SK-N-SH (cell line): ENCODE results near the gene KLHDC3. TPM values are rescaled to one million over a fixed set of nuclear protein-coding genes. Genes with fewer than 3 reads are reported as not detected.

ENCODE experiments used
- CTCF ChIA-PET: fragments of 300-600, 350-600 bp; formaldehyde crosslinking; extraction: SDS; loops from one replicate; lab custom pipeline; 2021; lab: Yijun Ruan, JAX
- POLR2A ChIA-PET: fragments of 350-600 bp; sonication (Branson Sonifier 250); formaldehyde crosslinking; extraction: SDS; loops from one replicate; lab custom pipeline; 2020; ENCODE audit warnings: antibody characterized with exemption, inconsistent platforms; lab: Yijun Ruan, JAX
- DNase-seq: peaks from one replicate; pipeline ENCODE4 v3.0.0; 2012
- H2AFZ ChIP-seq: fragments of 200-600 bp; sonication (generic); 2 replicates; pipeline ENCODE4 v1.8.1; 2016; ENCODE audit warnings: antibody characterized with exemption, mild to moderate bottlenecking, low read depth
- H3F3A ChIP-seq: fragments of 200-600 bp; sonication (generic); replicated peaks from 2 replicates; pipeline ENCODE3; 2016; ENCODE audit warnings: antibody characterized with exemption, mild to moderate bottlenecking; ENCODE audit not compliant: insufficient read depth
- H3K27ac ChIP-seq, 2 experiments: fragments of 200-500 bp in 1 of 2; fragments of 200-600 bp in 1 of 2; sonication (Bioruptor generic) in 1 of 2; sonication (generic), shearing (Covaris generic) in 1 of 2; 2 replicates each; pipeline versions ENCODE4 v1.5.1 to v1.6.1; 2014 to 2016; ENCODE audit warnings: low read depth in 2 of 2, inconsistent platforms in 1 of 2, low read length in 1 of 2, mild to moderate bottlenecking in 1 of 2, mixed read lengths in 1 of 2
- H3K27me3 ChIP-seq: fragments of 200-600 bp; sonication (generic), shearing (Covaris generic); 2 replicates; pipeline ENCODE4 v1.6.1; 2016; ENCODE audit warnings: mixed run types; ENCODE audit not compliant: insufficient read depth
- H3K36me3 ChIP-seq, 2 experiments: fragments of 200-500 bp in 1 of 2; fragments of 200-600 bp in 1 of 2; sonication (Bioruptor generic) in 1 of 2; sonication (generic) in 1 of 2; replicated peaks in 1 of 2; 2 replicates each; pipeline versions ENCODE3 to v1.5.1; 2014 to 2016; ENCODE audit warnings: low read length in 1 of 2, mild to moderate bottlenecking in 1 of 2; ENCODE audit not compliant: insufficient read depth in 2 of 2, control insufficient read depth in 1 of 2
- H3K4me1 ChIP-seq, 2 experiments: fragments of 200-500 bp in 1 of 2; fragments of 200-600 bp in 1 of 2; sonication (Bioruptor generic) in 1 of 2; sonication (generic), shearing (Covaris generic) in 1 of 2; 2 replicates each; pipeline versions ENCODE4 v1.5.1 to v1.6.1; 2014 to 2016; ENCODE audit warnings: low read depth in 1 of 2, low read length in 1 of 2, mixed run types in 1 of 2; ENCODE audit not compliant: insufficient read depth in 2 of 2, control insufficient read depth in 1 of 2
- H3K4me2 ChIP-seq: fragments of 200-600 bp; sonication (generic), shearing (Covaris generic); 2 replicates; pipeline ENCODE4 v1.6.1; 2017; ENCODE audit warnings: mixed run types
- H3K4me3 ChIP-seq, 2 experiments: fragments of 200-500 bp in 1 of 2; fragments of 200-600 bp in 1 of 2; sonication (Bioruptor generic) in 1 of 2; sonication (generic), shearing (Covaris generic) in 1 of 2; 2 replicates each; pipeline versions ENCODE4 v1.5.1 to v1.8.1; 2014 to 2016; ENCODE audit warnings: low read depth in 2 of 2, inconsistent platforms in 1 of 2, low read length in 1 of 2, mild to moderate bottlenecking in 1 of 2, mixed read lengths in 1 of 2, moderate library complexity in 1 of 2
- H3K79me2 ChIP-seq: fragments of 200-600 bp; sonication (generic); 2 replicates; pipeline ENCODE4 v1.8.1; 2017; ENCODE audit warnings: mild to moderate bottlenecking; ENCODE audit not compliant: insufficient read depth
- H3K9ac ChIP-seq: fragments of 200-600 bp; sonication (generic); 2 replicates; pipeline ENCODE4 v1.6.1; 2017; ENCODE audit warnings: mixed run types
- H3K9me2 ChIP-seq: fragments of 200-600 bp; sonication (generic); 2 replicates; pipeline ENCODE4 v1.6.1; 2017; ENCODE audit warnings: mixed run types
- H3K9me3 ChIP-seq: fragments of 200-600 bp; sonication (generic); 2 replicates; pipeline ENCODE4 v1.6.1; 2017; ENCODE audit warnings: mixed run types, mild to moderate bottlenecking, moderate library complexity
- H4K20me1 ChIP-seq: fragments of 200-600 bp; sonication (generic); 2 replicates; pipeline ENCODE4 v1.6.1; 2017; ENCODE audit warnings: mild to moderate bottlenecking, mixed run types; ENCODE audit not compliant: insufficient read depth
- CHD2 ChIP-seq: fragments of 150-350 bp; IDR thresholded peaks from 2 replicates; pipeline ENCODE4 v1.6.1; 2018; ENCODE audit warnings: low read length; ENCODE audit not compliant: partially characterized antibody
- CTCF ChIP-seq: fragments of 200-600 bp; sonication (generic); IDR thresholded peaks from 2 replicates; pipeline ENCODE4 v1.6.1; 2017; ENCODE audit warnings: antibody characterized with exemption, mild to moderate bottlenecking, moderate library complexity
- EP300 ChIP-seq, 2 experiments: IDR thresholded peaks; 2 replicates each; pipeline versions ENCODE4 v1.4.0 to v1.6.1; 2012; ENCODE audit warnings: borderline replicate concordance in 1 of 2, low read depth in 1 of 2, low read length in 1 of 2
- EZH2phosphoT487 ChIP-seq: fragments of 200-600 bp; sonication (generic); IDR thresholded peaks from 2 replicates; pipeline ENCODE4 v1.6.1; 2017; ENCODE audit warnings: low read depth, mixed run types, mild to moderate bottlenecking, antibody characterized with exemption, moderate library complexity, borderline replicate concordance
- FOXJ3 ChIP-seq: sonication (generic); formaldehyde crosslinking; IDR thresholded peaks from 2 replicates; pipeline ENCODE4 v1.5.1; 2020; ENCODE audit warnings: mild to moderate bottlenecking, missing genetic modification reagents
- FOXM1 ChIP-seq: IDR thresholded peaks from 2 replicates; pipeline ENCODE4 v1.4.0; 2012; ENCODE audit warnings: low read depth, mild to moderate bottlenecking
- GABPA ChIP-seq: IDR thresholded peaks from 2 replicates; pipeline ENCODE4 v1.4.0; 2012; ENCODE audit warnings: low read depth, mild to moderate bottlenecking
- GATA2 ChIP-seq: sonication (generic); formaldehyde crosslinking; IDR thresholded peaks from 2 replicates; pipeline ENCODE4 v1.5.0; 2020; ENCODE audit warnings: mild to moderate bottlenecking, missing genetic modification reagents
- IRF3 ChIP-seq: fragments of 150-350 bp; IDR thresholded peaks from 2 replicates; pipeline ENCODE4 v1.6.1; 2016; ENCODE audit warnings: mild to moderate bottlenecking, low read depth, low read length
- JUND ChIP-seq: IDR thresholded peaks from 2 replicates; pipeline ENCODE4 v1.4.0; 2012
- MEF2A ChIP-seq: IDR thresholded peaks from 2 replicates; pipeline ENCODE4 v1.4.0; 2012; ENCODE audit warnings: low read depth, borderline replicate concordance
- NFIC ChIP-seq: IDR thresholded peaks from 2 replicates; pipeline ENCODE4 v1.4.0; 2012; ENCODE audit warnings: borderline replicate concordance
- NRF1 ChIP-seq: IDR thresholded peaks from 2 replicates; pipeline ENCODE4 v1.6.1; 2012; ENCODE audit warnings: low read depth, mild to moderate bottlenecking, low read length
- POLR2AphosphoS5 ChIP-seq: IDR thresholded peaks from 2 replicates; pipeline ENCODE4 v1.6.1; 2012; ENCODE audit warnings: low read depth, low read length
- RAD21 ChIP-seq: IDR thresholded peaks from 2 replicates; pipeline ENCODE4 v1.6.1; 2012; ENCODE audit warnings: mild to moderate bottlenecking, low read length
- RCOR1 ChIP-seq: fragments of 150-350 bp; IDR thresholded peaks from 2 replicates; pipeline ENCODE4 v1.6.1; 2017; ENCODE audit warnings: antibody characterized with exemption, low read length
- REST ChIP-seq: IDR thresholded peaks from 2 replicates; pipeline ENCODE4 v1.6.1; 2012; ENCODE audit warnings: mild to moderate bottlenecking, low read depth, low read length, moderate library complexity
- RFX5 ChIP-seq: IDR thresholded peaks from 2 replicates; pipeline ENCODE4 v1.6.1; 2012; ENCODE audit warnings: mild to moderate bottlenecking, improper control_type of control experiment, low read length
- SIN3A ChIP-seq: IDR thresholded peaks from 2 replicates; pipeline ENCODE4 v1.6.1; 2012; ENCODE audit warnings: low read depth, mild to moderate bottlenecking, low read length, moderate library complexity, borderline replicate concordance
- SMC3 ChIP-seq: IDR thresholded peaks from 2 replicates; pipeline ENCODE4 v1.6.1; 2012; ENCODE audit warnings: low read depth, low read length, improper control_type of control experiment
- TEAD4 ChIP-seq: IDR thresholded peaks from 2 replicates; pipeline ENCODE4 v1.4.0; 2012; ENCODE audit warnings: mild to moderate bottlenecking, borderline replicate concordance; ENCODE audit not compliant: insufficient read depth
- WGBS: methylation state at CpG from one replicate; pipeline ENCODE4 v1.1.6; 2017; ENCODE audit warnings: low lambda C conversion rate; 5-methylcytosine and 5-hydroxymethylcytosine counted together
- polyA plus RNA-seq, 3 experiments: library from polyadenylated mRNA; depleted of rRNA; stranded (reverse); fragments of >200 nt; gene quantifications; 2 replicates each; pipeline ENCODE4 v1.2.3, GENCODE V29; 2012
- TF ChIP-seq, protein P1 (sequence below): IDR thresholded peaks from 2 replicates; pipeline ENCODE4 v1.4.0; 2012; ENCODE audit warnings: low read depth, borderline replicate concordance

Gene KLHDC3
- polyA plus RNA-seq, 1 of the 3 experiments (the other 2 are of a cell fraction): 74.1 TPM

DNA sequence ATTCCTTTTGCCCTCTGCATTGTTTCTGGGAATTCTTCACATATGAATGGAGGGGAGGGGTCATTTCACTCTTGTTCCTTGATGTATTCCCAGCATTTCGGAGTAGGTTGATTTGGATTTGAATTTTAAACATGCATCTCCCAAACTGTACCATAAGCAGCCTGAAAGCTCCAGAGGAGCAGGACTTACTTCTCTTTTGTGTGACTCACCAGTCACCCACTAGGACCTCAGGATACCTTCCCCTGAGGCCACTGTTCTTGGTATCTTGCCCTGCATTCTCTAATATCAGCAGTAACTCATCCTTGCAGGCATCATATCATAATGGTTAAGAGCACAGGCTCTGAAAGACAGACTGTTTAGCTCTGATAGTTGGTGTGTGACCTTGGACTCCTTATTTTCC lies 44.5 kb downstream of the KLHDC3 start (continued):
- no peak for TF ChIP-seq TEAD4
- no peak for TF ChIP-seq NFIC
- TF ChIP-seq FOXJ3 (CRISPR knock-in tag): no peak
- no peak for TF ChIP-seq IRF3
- no peak for TF ChIP-seq GATA2 (CRISPR knock-in tag)
- TF ChIP-seq CTCF: no peak
- TF ChIP-seq EZH2phosphoT487: no peak
- TF ChIP-seq, all 33 proteins: peak for 0

GRCh38 chr6:43059168-43060033 lies 45.4 kb downstream of the KLHDC3 start, which contains the start of the genes KLC4 and MRPL2:
Gene KLC4, plus strand, starts transcription at chr6:43059631. Its CDS starts 1,705 bp downstream, at chr6:43061336.
Gene MRPL2, minus strand, starts transcription at chr6:43059434. Its CDS starts 53 bp downstream, at chr6:43059381.
- Histone ChIP-seq H3K9ac (peak within 1 kb of the TSS; percentile 91), H3F3A (peaks cover 9% of the 10 kb centered on the region), H3K27me3 (no peaks in the 10 kb centered on the region), H3K4me1 (peaks cover 0 to 14% of the 10 kb centered on the region in 2 experiments; a peak in 3 of 4 replicates), H3K36me3 (peaks cover 7 to 14% of the 10 kb centered on the region in 2 experiments), H3K4me3 (peak within 1 kb of the TSS; percentile 90 to 92), H3K79me2 (peaks cover 37% of the 10 kb centered on the region), H2AFZ (peak within 1 kb of the TSS; percentile 85), H3K4me2 (peak within 1 kb of the TSS; percentile 91), H4K20me1 (no peaks in the 10 kb centered on the region), H3K9me2 (no peaks in the 10 kb centered on the region), H3K27ac (peak within 1 kb of the TSS; percentile 63 to 86), H3K9me3 (no peaks in the 10 kb centered on the region)
- under 1% methylated on average over 24 of the region's 64 CpGs for WGBS
- ChIA-PET CTCF (interaction anchor here (1.5 to 2.7 kb wide), 3 partner anchors 11 to 84 kb away, joined by 4 to 14 read pairs (median 12); partner anchors contain the start of gene PTK7), POLR2A (interaction anchor here (0.7 to 2.7 kb wide), 7 partner anchors 17 to 169 kb away, joined by 3 to 9 read pairs (median 4); partner anchors contain the start of genes KLHDC3, MEA1, PEX6 and PTK7)
- DNase-seq: peak; percentile 98
- no peak for TF ChIP-seq RCOR1
- TF ChIP-seq CHD2: peak; percentile 91
- no peak for TF ChIP-seq GATA2 (CRISPR knock-in tag)
- TF ChIP-seq SIN3A: peak; percentile 74; the same call in 1 of the 2 replicates
- TF ChIP-seq RFX5: no peak
- TF ChIP-seq RAD21: no peak
- no peak for TF ChIP-seq MEF2A
- no peak for TF ChIP-seq NRF1
- TF ChIP-seq JUND: no peak
- no peak for TF ChIP-seq SMC3
- TF ChIP-seq, protein P1, sequence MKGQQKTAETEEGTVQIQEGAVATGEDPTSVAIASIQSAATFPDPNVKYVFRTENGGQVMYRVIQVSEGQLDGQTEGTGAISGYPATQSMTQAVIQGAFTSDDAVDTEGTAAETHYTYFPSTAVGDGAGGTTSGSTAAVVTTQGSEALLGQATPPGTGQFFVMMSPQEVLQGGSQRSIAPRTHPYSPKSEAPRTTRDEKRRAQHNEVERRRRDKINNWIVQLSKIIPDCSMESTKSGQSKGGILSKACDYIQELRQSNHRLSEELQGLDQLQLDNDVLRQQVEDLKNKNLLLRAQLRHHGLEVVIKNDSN: peak; percentile 78
- peak; percentile 90 for TF ChIP-seq POLR2AphosphoS5
- TF ChIP-seq FOXM1: no peak
- no peak for TF ChIP-seq REST
- TF ChIP-seq EP300 (IDR thresholded peaks at IDR 0.05; ENCODE audit: borderline replicate concordance in 1 of 2, low read depth in 1 of 2, low read length in 1 of 2): no peak
- TF ChIP-seq GABPA: peak; percentile 34; the same call in 1 of the 2 replicates
